ENCODE data around the gene JTB. TPM values are rescaled to one million over a fixed set of nuclear protein-coding genes. Genes with fewer than 3 reads are reported as not detected.

The JTB gene
- total RNA-seq, 1 experiment from 2014 or later, result 194 TPM

GRCh38 chr1:153933955-153934354 is 43.5 kb downstream of the JTB start:
- Mint-ChIP-seq H3K9me3 (ENCODE audit: unreplicated experiment) (no peaks in the 10 kb centered on the region), H3K4me1 (ENCODE audit: insufficient read depth, unreplicated experiment) (no peaks in the 10 kb centered on the region), H3K36me3 (ENCODE audit: insufficient read depth, unreplicated experiment) (peaks cover 68% of the 10 kb centered on the region), H3K4me3 (ENCODE audit: unreplicated experiment) (no peak overlapping the region), H3K27ac (ENCODE audit: low read depth, unreplicated experiment) (no peak overlapping the region), H3K27me3 (ENCODE audit: insufficient read depth, unreplicated experiment) (no peaks in the 10 kb centered on the region)
- BruUV-seq (replicated peaks), result no TSS peak
- CTCF ChIA-PET, result no interaction called here
- intact Hi-C loops (cut with micrococcal nuclease), result no loop called here
- TF ChIP-seq CTCF (IDR thresholded peaks at IDR 0.05; ENCODE audit: unreplicated experiment), result no peak
- DNase-seq (ENCODE audit: unreplicated experiment), result no peak
- POLR2A ChIA-PET, result interaction anchor here (0.7 to 3.1 kb wide), 3 partner anchors 10 to 323 kb away, joined by 4 to 15 read pairs (median 13); partner anchors contain the start of gene DENND4B

GRCh38 chr1:153933430-153933829 is 44.0 kb downstream of the JTB start:
- no peaks in the 10 kb centered on the region for H3K4me1 Mint-ChIP-seq (ENCODE audit: insufficient read depth, unreplicated experiment)
- no peak overlapping the region for H3K27ac Mint-ChIP-seq (ENCODE audit: low read depth, unreplicated experiment)
- H3K36me3 Mint-ChIP-seq (ENCODE audit: insufficient read depth, unreplicated experiment), result peaks cover 65% of the 10 kb centered on the region
- ChIA-PET CTCF (interaction anchor here (0.6 kb wide), 1 partner anchor 33 kb away, joined by 3 read pairs; no protein-coding TSS in a partner anchor), POLR2A (no interaction called here)
- H3K4me3 Mint-ChIP-seq (ENCODE audit: unreplicated experiment), result no peak overlapping the region
- no peak for TF ChIP-seq CTCF (IDR thresholded peaks at IDR 0.05; ENCODE audit: unreplicated experiment)
- no peaks in the 10 kb centered on the region for H3K9me3 Mint-ChIP-seq (ENCODE audit: unreplicated experiment)
- DNase-seq (ENCODE audit: unreplicated experiment), result no peak
- no TSS peak for BruUV-seq (replicated peaks)
- no peaks in the 10 kb centered on the region for H3K27me3 Mint-ChIP-seq (ENCODE audit: insufficient read depth, unreplicated experiment)
- intact Hi-C loops (cut with micrococcal nuclease), result no loop called here

GRCh38 chr1:153932156-153933131 is 45.0 kb downstream of the JTB start:
- CTCF ChIA-PET, result interaction anchor here (0.6 kb wide), 1 partner anchor 32 kb away, joined by 3 read pairs; no protein-coding TSS in a partner anchor

More at GRCh38 chr1:153932156-153933131, 45.0 kb downstream of the JTB start:
- no peak for TF ChIP-seq CTCF (IDR thresholded peaks at IDR 0.05; ENCODE audit: unreplicated experiment)
- Mint-ChIP-seq H3K9me3 (ENCODE audit: unreplicated experiment) (no peaks in the 10 kb centered on the region), H3K4me3 (ENCODE audit: unreplicated experiment) (no peak overlapping the region), H3K4me1 (ENCODE audit: insufficient read depth, unreplicated experiment) (no peaks in the 10 kb centered on the region), H3K36me3 (ENCODE audit: insufficient read depth, unreplicated experiment) (peaks cover 64% of the 10 kb centered on the region), H3K27me3 (ENCODE audit: insufficient read depth, unreplicated experiment) (no peaks in the 10 kb centered on the region), H3K27ac (ENCODE audit: low read depth, unreplicated experiment) (no peak overlapping the region)
- POLR2A ChIA-PET, result interaction anchor here (0.7 kb wide), 1 partner anchor 28 kb away, joined by 3 read pairs; no protein-coding TSS in a partner anchor
- intact Hi-C loops (cut with micrococcal nuclease), result no loop called here
- BruUV-seq (replicated peaks), result no TSS peak
- no peak for DNase-seq (ENCODE audit: unreplicated experiment)

Data from MCF 10A (cell line).